Measurements from ENCODE around the gene KDM3B. TPM values are rescaled to one million over a fixed set of nuclear protein-coding genes. Genes with fewer than 3 reads are reported as not detected.

Gene KDM3B
- polyA plus RNA-seq, 2 donors: 18.7 to 20.7 TPM

- no peak overlapping the region for H3K27ac ChIP-seq (ENCODE audit: low read depth in 2 of 2, low read length in 1 of 2)
- H3K4me3 ChIP-seq (ENCODE audit: low read depth in 1 of 2, low read length in 2 of 2): no peak overlapping the region
- H3K27me3 ChIP-seq (ENCODE audit: control insufficient read depth in 1 of 2, insufficient read depth in 2 of 2, low read length in 2 of 2): no peaks in the 10 kb centered on the region
- H3K9me3 ChIP-seq (ENCODE audit: control insufficient read depth in 2 of 2, insufficient read depth in 1 of 2, low read depth in 1 of 2, low read length in 1 of 2): no peaks in the 10 kb centered on the region
- WGBS, 2 donors: 79 to 80% methylated on average over 16 to 18 of the region's 18 CpGs
- no peaks in the 10 kb centered on the region for H3K36me3 ChIP-seq (ENCODE audit: control insufficient read depth in 2 of 2, insufficient read depth in 2 of 2, low read length in 1 of 2)
- H3K4me1 ChIP-seq (ENCODE audit: control insufficient read depth in 2 of 2, insufficient read depth in 2 of 2, low read length in 1 of 2): peaks cover 0 to 4% of the 10 kb centered on the region in 2 donors
Measured at GRCh38 chr5:138445547-138446271, 93.2 kb downstream of the KDM3B start.

- 81 to 90% methylated on average over 6 of the region's 6 CpGs for WGBS, 2 donors
- Histone ChIP-seq H3K36me3 (ENCODE audit: control insufficient read depth in 2 of 2, insufficient read depth in 2 of 2, low read length in 1 of 2) (no peaks in the 10 kb centered on the region), H3K27me3 (ENCODE audit: control insufficient read depth in 1 of 2, insufficient read depth in 2 of 2, low read length in 2 of 2) (no peaks in the 10 kb centered on the region), H3K4me3 (ENCODE audit: low read depth in 1 of 2, low read length in 2 of 2) (no peak overlapping the region), H3K9me3 (ENCODE audit: control insufficient read depth in 2 of 2, insufficient read depth in 1 of 2, low read depth in 1 of 2, low read length in 1 of 2) (no peaks in the 10 kb centered on the region), H3K4me1 (ENCODE audit: control insufficient read depth in 2 of 2, insufficient read depth in 2 of 2, low read length in 1 of 2) (peaks cover 0 to 4% of the 10 kb centered on the region in 2 donors), H3K27ac (ENCODE audit: low read depth in 2 of 2, low read length in 1 of 2) (no peak overlapping the region)
Measured at GRCh38 chr5:138448070-138448469, 95.6 kb downstream of the KDM3B start.

- no peaks in the 10 kb centered on the region for H3K36me3 ChIP-seq (ENCODE audit: control insufficient read depth in 2 of 2, insufficient read depth in 2 of 2, low read length in 1 of 2)
- H3K4me3 ChIP-seq (ENCODE audit: low read depth in 1 of 2, low read length in 2 of 2): no peak overlapping the region
- no peak overlapping the region for H3K27ac ChIP-seq (ENCODE audit: low read depth in 2 of 2, low read length in 1 of 2)
- H3K9me3 ChIP-seq (ENCODE audit: control insufficient read depth in 2 of 2, insufficient read depth in 1 of 2, low read depth in 1 of 2, low read length in 1 of 2): no peaks in the 10 kb centered on the region
- no peaks in the 10 kb centered on the region for H3K27me3 ChIP-seq (ENCODE audit: control insufficient read depth in 1 of 2, insufficient read depth in 2 of 2, low read length in 2 of 2)
- H3K4me1 ChIP-seq (ENCODE audit: control insufficient read depth in 2 of 2, insufficient read depth in 2 of 2, low read length in 1 of 2): peaks cover 0 to 4% of the 10 kb centered on the region in 2 donors
- 76 to 80% methylated on average over 9 of the region's 9 CpGs for WGBS, 2 donors
Measured at GRCh38 chr5:138448481-138449398, 96.3 kb downstream of the KDM3B start.

GRCh38 chr5:138449501-138450239 lies 97.2 kb downstream of the KDM3B start:
- Histone ChIP-seq H3K27ac (ENCODE audit: low read depth in 2 of 2, low read length in 1 of 2) (no peak overlapping the region), H3K4me1 (ENCODE audit: control insufficient read depth in 2 of 2, insufficient read depth in 2 of 2, low read length in 1 of 2) (peaks cover 0 to 4% of the 10 kb centered on the region in 2 donors), H3K4me3 (ENCODE audit: low read depth in 1 of 2, low read length in 2 of 2) (no peak overlapping the region), H3K9me3 (ENCODE audit: control insufficient read depth in 2 of 2, insufficient read depth in 1 of 2, low read depth in 1 of 2, low read length in 1 of 2) (no peaks in the 10 kb centered on the region), H3K27me3 (ENCODE audit: control insufficient read depth in 1 of 2, insufficient read depth in 2 of 2, low read length in 2 of 2) (no peaks in the 10 kb centered on the region), H3K36me3 (ENCODE audit: control insufficient read depth in 2 of 2, insufficient read depth in 2 of 2, low read length in 1 of 2) (no peaks in the 10 kb centered on the region)
- WGBS, 2 donors: 13 to 16% methylated on average over 21 to 22 of the region's 22 CpGs

GRCh38 chr5:138450971-138451370 lies 98.5 kb downstream of the KDM3B start:
- WGBS, 2 donors: 91 to 94% methylated on average over 5 of the region's 5 CpGs
- Histone ChIP-seq H3K27me3 (ENCODE audit: control insufficient read depth in 1 of 2, insufficient read depth in 2 of 2, low read length in 2 of 2) (no peaks in the 10 kb centered on the region), H3K27ac (ENCODE audit: low read depth in 2 of 2, low read length in 1 of 2) (no peak overlapping the region), H3K36me3 (ENCODE audit: control insufficient read depth in 2 of 2, insufficient read depth in 2 of 2, low read length in 1 of 2) (no peaks in the 10 kb centered on the region), H3K4me1 (ENCODE audit: control insufficient read depth in 2 of 2, insufficient read depth in 2 of 2, low read length in 1 of 2) (peaks cover 0 to 4% of the 10 kb centered on the region in 2 donors), H3K4me3 (ENCODE audit: low read depth in 1 of 2, low read length in 2 of 2) (no peak overlapping the region), H3K9me3 (ENCODE audit: control insufficient read depth in 2 of 2, insufficient read depth in 1 of 2, low read depth in 1 of 2, low read length in 1 of 2) (no peaks in the 10 kb centered on the region)

- Histone ChIP-seq H3K27ac (ENCODE audit: low read depth in 2 of 2, low read length in 1 of 2) (no peak overlapping the region), H3K27me3 (ENCODE audit: control insufficient read depth in 1 of 2, insufficient read depth in 2 of 2, low read length in 2 of 2) (no peaks in the 10 kb centered on the region), H3K4me1 (ENCODE audit: control insufficient read depth in 2 of 2, insufficient read depth in 2 of 2, low read length in 1 of 2) (peaks cover 0 to 4% of the 10 kb centered on the region in 2 donors), H3K9me3 (ENCODE audit: control insufficient read depth in 2 of 2, insufficient read depth in 1 of 2, low read depth in 1 of 2, low read length in 1 of 2) (no peaks in the 10 kb centered on the region), H3K36me3 (ENCODE audit: control insufficient read depth in 2 of 2, insufficient read depth in 2 of 2, low read length in 1 of 2) (no peaks in the 10 kb centered on the region), H3K4me3 (ENCODE audit: low read depth in 1 of 2, low read length in 2 of 2) (no peak overlapping the region)
- 90 to 95% methylated on average over 6 of the region's 6 CpGs for WGBS, 2 donors
Measured at GRCh38 chr5:138452720-138453119, 100.2 kb downstream of the KDM3B start.

GRCh38 chr5:138453590-138453989 lies 101.1 kb downstream of the KDM3B start:
- Histone ChIP-seq H3K27ac (ENCODE audit: low read depth in 2 of 2, low read length in 1 of 2) (no peak overlapping the region), H3K27me3 (ENCODE audit: control insufficient read depth in 1 of 2, insufficient read depth in 2 of 2, low read length in 2 of 2) (no peaks in the 10 kb centered on the region), H3K9me3 (ENCODE audit: control insufficient read depth in 2 of 2, insufficient read depth in 1 of 2, low read depth in 1 of 2, low read length in 1 of 2) (no peaks in the 10 kb centered on the region), H3K4me3 (ENCODE audit: low read depth in 1 of 2, low read length in 2 of 2) (no peak overlapping the region), H3K36me3 (ENCODE audit: control insufficient read depth in 2 of 2, insufficient read depth in 2 of 2, low read length in 1 of 2) (no peaks in the 10 kb centered on the region), H3K4me1 (ENCODE audit: control insufficient read depth in 2 of 2, insufficient read depth in 2 of 2, low read length in 1 of 2) (peaks cover 0 to 4% of the 10 kb centered on the region in 2 donors)
- WGBS, 2 donors: 86 to 91% methylated on average over 13 of the region's 13 CpGs

GRCh38 chr5:138454121-138454520 lies 101.6 kb downstream of the KDM3B start:
- H3K27ac ChIP-seq (ENCODE audit: low read depth in 2 of 2, low read length in 1 of 2): no peak overlapping the region
- WGBS, 2 donors: 80 to 81% methylated on average over 8 of the region's 8 CpGs
- H3K36me3 ChIP-seq (ENCODE audit: control insufficient read depth in 2 of 2, insufficient read depth in 2 of 2, low read length in 1 of 2): no peaks in the 10 kb centered on the region
- H3K4me1 ChIP-seq (ENCODE audit: control insufficient read depth in 2 of 2, insufficient read depth in 2 of 2, low read length in 1 of 2): peaks cover 0 to 4% of the 10 kb centered on the region in 2 donors
- no peaks in the 10 kb centered on the region for H3K27me3 ChIP-seq (ENCODE audit: control insufficient read depth in 1 of 2, insufficient read depth in 2 of 2, low read length in 2 of 2)
- H3K9me3 ChIP-seq (ENCODE audit: control insufficient read depth in 2 of 2, insufficient read depth in 1 of 2, low read depth in 1 of 2, low read length in 1 of 2): no peaks in the 10 kb centered on the region
- H3K4me3 ChIP-seq (ENCODE audit: low read depth in 1 of 2, low read length in 2 of 2): no peak overlapping the region

GRCh38 chr5:138455232-138455930 lies 102.9 kb downstream of the KDM3B start:
- H3K27me3 ChIP-seq (ENCODE audit: control insufficient read depth in 1 of 2, insufficient read depth in 2 of 2, low read length in 2 of 2): no peaks in the 10 kb centered on the region

More at GRCh38 chr5:138455232-138455930, 102.9 kb downstream of the KDM3B start:
- H3K27ac ChIP-seq (ENCODE audit: low read depth in 2 of 2, low read length in 1 of 2): no peak overlapping the region
- H3K36me3 ChIP-seq (ENCODE audit: control insufficient read depth in 2 of 2, insufficient read depth in 2 of 2, low read length in 1 of 2): no peaks in the 10 kb centered on the region
- WGBS, 2 donors: 80 to 82% methylated on average over 11 of the region's 11 CpGs
- no peak overlapping the region for H3K4me3 ChIP-seq (ENCODE audit: low read depth in 1 of 2, low read length in 2 of 2)
- H3K4me1 ChIP-seq (ENCODE audit: control insufficient read depth in 2 of 2, insufficient read depth in 2 of 2, low read length in 1 of 2): no peaks in the 10 kb centered on the region
- no peaks in the 10 kb centered on the region for H3K9me3 ChIP-seq (ENCODE audit: control insufficient read depth in 2 of 2, insufficient read depth in 1 of 2, low read depth in 1 of 2, low read length in 1 of 2)
